A549 (cell line): ENCODE results near the gene FTSJ1.
"Not testable (repeated sequence)": the region's sequence is repeated elsewhere in the genome, so short reads cannot be mapped to it uniquely, and the experiment has no call there.

Experiments used
- POLR2A ChIP-seq: IDR thresholded peaks from 2 replicates; pipeline ENCODE4 v1.6.1; 2012; ENCODE audit warnings: mild to moderate bottlenecking, low read length
- TF ChIP-seq, protein P1 (sequence below): fragments of >200 bp; sonication (Bioruptor Twin); formaldehyde crosslinking; IDR thresholded peaks from 3 replicates; pipeline ENCODE4 v1.5.1; 2016

- TF ChIP-seq, protein P1, sequence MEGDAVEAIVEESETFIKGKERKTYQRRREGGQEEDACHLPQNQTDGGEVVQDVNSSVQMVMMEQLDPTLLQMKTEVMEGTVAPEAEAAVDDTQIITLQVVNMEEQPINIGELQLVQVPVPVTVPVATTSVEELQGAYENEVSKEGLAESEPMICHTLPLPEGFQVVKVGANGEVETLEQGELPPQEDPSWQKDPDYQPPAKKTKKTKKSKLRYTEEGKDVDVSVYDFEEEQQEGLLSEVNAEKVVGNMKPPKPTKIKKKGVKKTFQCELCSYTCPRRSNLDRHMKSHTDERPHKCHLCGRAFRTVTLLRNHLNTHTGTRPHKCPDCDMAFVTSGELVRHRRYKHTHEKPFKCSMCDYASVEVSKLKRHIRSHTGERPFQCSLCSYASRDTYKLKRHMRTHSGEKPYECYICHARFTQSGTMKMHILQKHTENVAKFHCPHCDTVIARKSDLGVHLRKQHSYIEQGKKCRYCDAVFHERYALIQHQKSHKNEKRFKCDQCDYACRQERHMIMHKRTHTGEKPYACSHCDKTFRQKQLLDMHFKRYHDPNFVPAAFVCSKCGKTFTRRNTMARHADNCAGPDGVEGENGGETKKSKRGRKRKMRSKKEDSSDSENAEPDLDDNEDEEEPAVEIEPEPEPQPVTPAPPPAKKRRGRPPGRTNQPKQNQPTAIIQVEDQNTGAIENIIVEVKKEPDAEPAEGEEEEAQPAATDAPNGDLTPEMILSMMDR: not testable (repeated sequence)
- TF ChIP-seq POLR2A: not testable (repeated sequence)
Observed at GRCh38 chrX:48427027-48427716, 48.8 kb upstream of the FTSJ1 start.
